SK-N-SH (cell line): ENCODE results near the gene LTB4R2.

Experiments used
- CTCF ChIP-seq: fragments of 200-600 bp; sonication (generic); IDR thresholded peaks from 2 replicates; pipeline ENCODE4 v1.6.1; 2017; ENCODE audit warnings: antibody characterized with exemption, mild to moderate bottlenecking, moderate library complexity
- EP300 ChIP-seq, 2 experiments: IDR thresholded peaks; 2 replicates each; pipeline versions ENCODE4 v1.4.0 to v1.6.1; 2012; ENCODE audit warnings: borderline replicate concordance in 1 of 2, low read depth in 1 of 2, low read length in 1 of 2
- GABPA ChIP-seq: IDR thresholded peaks from 2 replicates; pipeline ENCODE4 v1.4.0; 2012; ENCODE audit warnings: low read depth, mild to moderate bottlenecking
- RAD21 ChIP-seq: IDR thresholded peaks from 2 replicates; pipeline ENCODE4 v1.6.1; 2012; ENCODE audit warnings: mild to moderate bottlenecking, low read length
- RCOR1 ChIP-seq: fragments of 150-350 bp; IDR thresholded peaks from 2 replicates; pipeline ENCODE4 v1.6.1; 2017; ENCODE audit warnings: antibody characterized with exemption, low read length
- RFX5 ChIP-seq: IDR thresholded peaks from 2 replicates; pipeline ENCODE4 v1.6.1; 2012; ENCODE audit warnings: mild to moderate bottlenecking, improper control_type of control experiment, low read length
- USF2 ChIP-seq: fragments of 150-350 bp; IDR thresholded peaks from 2 replicates; pipeline ENCODE4 v1.6.1; 2017; ENCODE audit warnings: antibody characterized with exemption, low read length, low read depth, borderline replicate concordance

GRCh38 chr14:24337824-24338175, 27.9 kb downstream of the LTB4R2 start:
- TF ChIP-seq CTCF (no peak), RFX5 (no peak), USF2 (no peak), RCOR1 (no peak), EP300 (IDR thresholded peaks at IDR 0.05; ENCODE audit: borderline replicate concordance in 1 of 2, low read depth in 1 of 2, low read length in 1 of 2) (no peak), GABPA (no peak), RAD21 (no peak)
